Measurements from ENCODE around the gene MISP3.
"Not testable (repeated sequence)": the region's sequence is repeated elsewhere in the genome, so short reads cannot be mapped to it uniquely, and the experiment has no call there.

The MISP3 gene

DNA sequence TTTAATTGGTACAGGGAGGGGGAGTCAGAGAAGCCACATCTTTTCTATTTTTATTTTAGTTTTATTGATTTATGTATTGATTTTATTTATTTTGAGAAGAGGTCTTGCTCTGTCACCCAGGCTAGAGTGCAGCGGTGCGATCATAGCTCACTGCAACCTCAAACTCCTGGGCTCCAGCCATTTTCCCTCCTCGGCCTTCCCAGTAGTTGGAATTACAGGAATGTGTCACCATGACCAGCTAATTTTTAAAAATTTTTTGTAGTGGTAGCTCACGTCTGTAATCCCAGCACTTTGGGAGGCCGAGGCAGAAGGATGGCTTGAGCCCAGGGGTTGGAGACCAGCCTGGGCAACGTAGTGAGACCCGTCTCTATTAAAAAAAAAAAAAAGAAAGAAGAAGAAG, 36.9 kb upstream of the MISP3 start:
- Histone ChIP-seq H3K27ac (no peak overlapping the region), H3K9ac (no peak overlapping the region), H3K9me3 (no peaks in the 10 kb centered on the region), H4K20me1 (no peaks in the 10 kb centered on the region), H3K4me1 (peaks cover 15% of the 10 kb centered on the region), H3K4me2 (no peak overlapping the region), H3K27me3 (no peaks in the 10 kb centered on the region), H3K4me3 (no peak overlapping the region), H3K36me3 (no peaks in the 10 kb centered on the region)
- TF ChIP-seq Cebpa-rat (IDR thresholded peaks at IDR 0.05): no peak

DNA sequence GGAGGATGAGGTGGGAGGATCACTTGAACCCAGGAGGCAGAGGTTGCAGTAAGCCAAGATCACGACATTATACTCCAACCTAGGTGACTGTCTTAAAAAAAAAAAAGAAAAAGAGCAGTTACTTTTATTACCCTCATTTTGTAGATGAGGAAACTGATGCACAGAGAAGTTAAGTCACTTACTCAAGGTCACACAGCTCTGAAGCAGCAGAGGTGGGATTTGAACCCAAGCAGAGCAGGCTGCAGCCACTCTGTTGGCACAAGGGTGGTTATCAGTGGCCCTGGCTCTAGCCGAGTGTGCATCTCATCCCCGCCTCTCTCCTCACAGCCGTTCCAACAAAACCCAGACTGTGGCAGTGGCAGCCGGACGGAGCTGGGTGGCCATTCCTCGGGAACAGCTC, 33.4 kb upstream of the MISP3 start:
- Histone ChIP-seq H3K27ac (no peak overlapping the region), H3K27me3 (no peaks in the 10 kb centered on the region), H3K4me1 (0 out of 2 replicates have a peak, but pooled peaks cover 6% of the 10 kb centered on the region), H4K20me1 (no peaks in the 10 kb centered on the region), H3K9me3 (no peaks in the 10 kb centered on the region), H3K36me3 (no peaks in the 10 kb centered on the region), H3K9ac (no peak overlapping the region), H3K4me3 (no peak overlapping the region), H3K4me2 (no peak overlapping the region)
- no peak for TF ChIP-seq Cebpa-rat (IDR thresholded peaks at IDR 0.05)

GRCh38 chr19:14042659-14043608, 29.7 kb upstream of the MISP3 start:
- not testable (repeated sequence) for H3K27me3 ChIP-seq, H3K27ac ChIP-seq, H3K4me2 ChIP-seq, H4K20me1 ChIP-seq, H3K9ac ChIP-seq, H3K4me3 ChIP-seq, H3K36me3 ChIP-seq, H3K9me3 ChIP-seq
- peaks cover 31% of the 10 kb centered on the region for H3K4me1 ChIP-seq

DNA sequence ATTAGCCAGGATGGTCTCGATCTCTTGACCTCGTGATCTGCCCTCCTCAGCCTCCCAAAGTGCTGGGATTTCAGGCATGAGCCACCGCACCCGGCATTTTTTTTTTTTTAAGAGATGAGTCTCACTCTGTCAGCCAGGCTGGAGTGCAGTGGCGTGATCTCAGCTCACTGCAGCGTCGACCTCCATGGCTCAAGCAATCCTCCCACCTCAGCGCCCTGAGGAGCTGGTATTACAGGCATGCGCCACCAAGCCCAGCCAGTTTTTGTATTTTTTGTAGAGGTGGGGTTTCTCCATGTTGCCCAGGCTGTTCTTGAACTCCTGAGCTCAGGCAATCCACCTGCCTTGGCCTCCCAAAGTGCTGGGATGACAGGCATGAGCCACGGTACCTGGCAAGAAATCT, 24.7 kb upstream of the MISP3 start:
- H3K27me3 ChIP-seq, H3K4me2 ChIP-seq, H3K9ac ChIP-seq, H4K20me1 ChIP-seq, H3K9me3 ChIP-seq, H3K4me3 ChIP-seq, H3K27ac ChIP-seq: not testable (repeated sequence)
- Histone ChIP-seq H3K4me1 (peaks cover 29% of the 10 kb centered on the region), H3K36me3 (peaks cover 34% of the 10 kb centered on the region)

GRCh38 chr19:14048443-14049153, 24.0 kb upstream of the MISP3 start:
- Histone ChIP-seq H3K27ac (no peak overlapping the region), H3K36me3 (peaks cover 34% of the 10 kb centered on the region), H3K9ac (no peak overlapping the region), H3K4me2 (no peak overlapping the region), H4K20me1 (no peaks in the 10 kb centered on the region), H3K27me3 (no peaks in the 10 kb centered on the region), H3K9me3 (peaks cover 5% of the 10 kb centered on the region), H3K4me1 (peaks cover 25% of the 10 kb centered on the region), H3K4me3 (no peak overlapping the region)
- no peak for TF ChIP-seq Cebpa-rat (IDR thresholded peaks at IDR 0.05)

DNA sequence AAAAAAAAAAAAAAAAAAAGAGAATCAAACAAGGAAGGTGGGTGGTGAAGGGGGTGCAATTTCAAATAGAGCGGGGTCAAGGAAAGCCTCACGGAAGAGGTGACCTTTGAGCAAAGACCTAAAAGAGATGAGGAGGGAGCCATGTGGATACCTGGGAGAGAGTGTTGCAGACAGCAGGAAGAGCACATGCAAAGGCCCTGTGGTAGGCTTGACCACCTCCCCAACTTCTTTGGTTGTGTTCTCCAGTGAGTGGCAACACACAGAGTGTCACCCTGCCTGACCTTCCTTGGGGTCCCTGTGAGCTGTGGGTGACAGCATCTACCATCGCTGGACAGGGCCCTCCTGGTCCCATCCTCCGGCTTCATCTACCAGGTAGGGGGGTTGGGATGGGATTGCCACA, 22.1 kb upstream of the MISP3 start:
- H4K20me1 ChIP-seq: no peaks in the 10 kb centered on the region
- H3K9ac ChIP-seq: no peak overlapping the region
- H3K4me1 ChIP-seq: peaks cover 21% of the 10 kb centered on the region
- peaks cover 9% of the 10 kb centered on the region; the same call in 1 of the 2 replicates for H3K27me3 ChIP-seq
- peaks cover 5% of the 10 kb centered on the region for H3K9me3 ChIP-seq
- no peak overlapping the region for H3K4me3 ChIP-seq
- no peak for TF ChIP-seq Cebpa-rat (IDR thresholded peaks at IDR 0.05)
- H3K27ac ChIP-seq: no peak overlapping the region
- H3K4me2 ChIP-seq: no peak overlapping the region
- H3K36me3 ChIP-seq: peaks cover 34% of the 10 kb centered on the region

DNA sequence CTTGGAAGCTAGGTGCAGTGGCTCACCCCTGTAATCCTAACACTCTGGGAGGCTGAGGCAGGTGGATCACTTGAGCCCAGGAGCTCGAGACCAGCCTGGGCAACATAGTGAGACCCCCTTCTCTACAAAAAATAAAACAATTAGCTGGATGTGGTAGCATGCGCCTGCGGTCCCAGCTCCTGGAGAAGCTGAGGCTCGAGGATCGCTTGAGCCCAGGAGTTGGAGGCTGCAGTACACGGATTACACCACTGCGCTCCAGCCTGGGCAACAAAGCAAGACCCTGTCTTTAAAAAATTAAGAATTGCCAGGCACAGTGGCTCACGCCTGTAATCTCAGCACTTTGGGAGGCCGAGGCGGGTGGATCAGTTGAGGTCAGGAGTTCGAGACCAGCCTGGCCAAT, 21.6 kb upstream of the MISP3 start:
- not testable (repeated sequence) for H3K4me3 ChIP-seq, H3K9ac ChIP-seq, H3K9me3 ChIP-seq, H3K4me2 ChIP-seq, H3K27ac ChIP-seq, H4K20me1 ChIP-seq
- peaks cover 10% of the 10 kb centered on the region for H3K27me3 ChIP-seq
- peaks cover 16% of the 10 kb centered on the region for H3K4me1 ChIP-seq
- H3K36me3 ChIP-seq: peaks cover 34% of the 10 kb centered on the region

GRCh38 chr19:14051980-14052379, 20.6 kb upstream of the MISP3 start:
- Histone ChIP-seq H3K27ac (no peak overlapping the region), H3K9ac (no peak overlapping the region), H3K4me3 (no peak overlapping the region), H3K36me3 (peaks cover 34% of the 10 kb centered on the region), H4K20me1 (no peaks in the 10 kb centered on the region), H3K27me3 (peaks cover 21% of the 10 kb centered on the region), H3K4me1 (peaks cover 6% of the 10 kb centered on the region), H3K4me2 (no peak overlapping the region), H3K9me3 (peaks cover 5% of the 10 kb centered on the region)
- TF ChIP-seq Cebpa-rat (IDR thresholded peaks at IDR 0.05): no peak

DNA sequence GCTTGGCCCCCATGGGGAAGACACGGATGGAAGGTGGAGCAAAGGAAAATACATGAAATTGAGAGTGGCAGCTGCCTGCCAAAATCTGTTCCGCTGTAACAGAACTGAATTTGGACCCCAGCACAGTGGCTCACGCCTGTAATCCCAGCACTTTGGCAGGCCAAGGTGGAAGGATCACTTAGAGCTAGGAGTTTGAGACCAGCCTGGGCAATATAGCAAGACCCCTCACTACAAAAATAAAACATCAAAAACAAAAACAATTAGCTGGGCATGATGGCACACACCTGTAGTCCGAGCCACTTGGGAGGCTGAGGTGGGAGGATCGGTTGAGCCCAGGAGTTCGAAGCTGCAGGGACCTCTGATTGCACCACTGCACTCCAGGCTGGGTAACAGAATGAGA, 20.1 kb upstream of the MISP3 start:
- Histone ChIP-seq H3K4me2 (no peak overlapping the region), H3K27me3 (peaks cover 25% of the 10 kb centered on the region), H3K36me3 (peaks cover 34% of the 10 kb centered on the region), H3K4me1 (peaks cover 1% of the 10 kb centered on the region; the same call in 1 of the 2 replicates), H3K27ac (no peak overlapping the region), H4K20me1 (no peaks in the 10 kb centered on the region), H3K9ac (no peak overlapping the region), H3K4me3 (no peak overlapping the region), H3K9me3 (peaks cover 5% of the 10 kb centered on the region)
- no peak for TF ChIP-seq Cebpa-rat (IDR thresholded peaks at IDR 0.05)

DNA sequence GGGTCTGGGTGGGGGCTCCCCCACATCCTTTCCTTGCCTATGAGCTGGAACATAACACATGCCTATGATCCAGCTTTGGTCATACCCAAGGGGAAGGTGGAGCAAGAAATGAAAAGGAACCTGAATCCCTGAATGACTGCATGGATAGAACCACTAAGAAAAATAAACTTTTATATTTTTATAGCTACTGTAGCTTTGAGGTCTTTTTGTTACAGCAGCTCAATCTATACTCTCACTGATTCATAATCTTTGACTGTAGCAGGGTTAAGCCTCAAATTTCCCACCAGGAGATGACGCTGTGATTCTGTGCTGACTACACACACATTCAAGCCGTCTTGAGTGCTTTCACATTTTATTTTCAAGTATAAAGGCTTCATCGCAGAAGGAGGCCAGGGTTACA, 19.6 kb upstream of the MISP3 start:
- H3K27me3 ChIP-seq: peaks cover 30% of the 10 kb centered on the region

More for the DNA sequence above, 19.6 kb upstream of the MISP3 start:
- Histone ChIP-seq H3K27ac (no peak overlapping the region), H3K36me3 (peaks cover 31% of the 10 kb centered on the region), H3K4me1 (peaks cover 4% of the 10 kb centered on the region), H3K9ac (no peak overlapping the region), H3K9me3 (peaks cover 5% of the 10 kb centered on the region), H3K4me3 (no peak overlapping the region), H4K20me1 (no peaks in the 10 kb centered on the region), H3K4me2 (no peak overlapping the region)
- no peak for TF ChIP-seq Cebpa-rat (IDR thresholded peaks at IDR 0.05)

Measured in BLaER1 (cell line).